ENCODE data around the gene MRTFA.

Gene MRTFA

DNA sequence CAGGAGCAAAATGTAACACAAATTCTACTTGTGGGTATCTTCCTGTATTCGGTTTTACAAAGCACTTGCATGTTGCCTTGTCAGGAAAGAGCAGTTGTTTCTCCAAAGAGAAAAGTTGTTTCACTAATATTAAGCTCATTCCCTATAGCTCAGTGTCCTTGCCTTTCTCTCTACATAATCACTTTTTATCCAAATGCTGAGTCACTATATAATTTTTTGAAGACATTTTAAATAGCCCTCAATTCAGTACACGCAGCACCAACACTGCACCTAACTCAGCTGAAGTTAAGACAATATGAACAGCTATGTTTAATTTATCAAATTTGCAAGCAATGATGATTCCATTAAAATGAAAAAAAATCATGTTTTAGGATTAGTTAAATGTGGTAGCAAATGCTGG lies 14.5 kb upstream of the MRTFA start:
- no peak for TF ChIP-seq CTCF (IDR thresholded peaks at IDR 0.05; ENCODE audit: extremely low read depth, insufficient read depth, missing control alignments)
- DNase-seq (ENCODE audit: low spot score), result no peak
- in situ Hi-C loops (cut with MboI; ENCODE audit: low pct_unique_long_range_greater_than_20kb, low sequenced_read_pairs, unreplicated experiment), result no loop called here

GRCh38 chr22:40648386-40648785 lies 11.9 kb upstream of the MRTFA start:
- no peak for TF ChIP-seq CTCF (IDR thresholded peaks at IDR 0.05; ENCODE audit: extremely low read depth, insufficient read depth, missing control alignments)
- in situ Hi-C loops (cut with MboI; ENCODE audit: low pct_unique_long_range_greater_than_20kb, low sequenced_read_pairs, unreplicated experiment), result loop anchor here (10.0 kb wide), 1 partner anchor 214 kb away; no protein-coding TSS in a partner anchor
- no peak for DNase-seq (ENCODE audit: low spot score)

- no peak for TF ChIP-seq CTCF (IDR thresholded peaks at IDR 0.05; ENCODE audit: extremely low read depth, insufficient read depth, missing control alignments)
- in situ Hi-C loops (cut with MboI; ENCODE audit: low pct_unique_long_range_greater_than_20kb, low sequenced_read_pairs, unreplicated experiment), result loop anchor here (10.0 kb wide), 1 partner anchor 211 kb away; no protein-coding TSS in a partner anchor
- DNase-seq (ENCODE audit: low spot score), result no peak
Measured at GRCh38 chr22:40645579-40646197, 9.2 kb upstream of the MRTFA start.

- DNase-seq (ENCODE audit: low spot score), result no peak
- in situ Hi-C loops (cut with MboI; ENCODE audit: low pct_unique_long_range_greater_than_20kb, low sequenced_read_pairs, unreplicated experiment), result loop anchor here (5.0 to 10.0 kb wide), 2 partner anchors 115 to 208 kb away; no protein-coding TSS in a partner anchor
- no peak for TF ChIP-seq CTCF (IDR thresholded peaks at IDR 0.05; ENCODE audit: extremely low read depth, insufficient read depth, missing control alignments)
Measured at GRCh38 chr22:40642316-40642715, 5.8 kb upstream of the MRTFA start.

DNA sequence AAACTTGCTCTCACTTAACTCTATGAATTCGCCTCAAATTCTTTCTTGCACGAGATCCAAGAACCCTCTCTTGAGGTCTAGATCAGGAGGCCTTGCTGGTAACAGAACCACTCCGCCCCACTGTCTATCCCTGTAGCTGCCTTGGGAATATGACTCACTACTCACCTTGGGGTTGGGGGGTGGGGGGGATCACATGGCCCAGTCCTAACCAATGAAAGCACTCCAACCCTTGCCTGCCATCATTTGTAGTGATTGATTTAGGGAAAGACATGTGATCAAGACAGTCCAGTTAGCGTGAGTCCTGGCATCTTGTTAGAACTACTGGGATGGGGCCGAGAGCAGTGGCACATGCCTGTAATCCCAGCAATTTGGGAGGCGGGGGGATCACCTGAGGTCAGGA lies 4.8 kb upstream of the MRTFA start:
- in situ Hi-C loops (cut with MboI; ENCODE audit: low pct_unique_long_range_greater_than_20kb, low sequenced_read_pairs, unreplicated experiment), result loop anchor here (5.0 to 10.0 kb wide), 2 partner anchors 114 to 206 kb away; no protein-coding TSS in a partner anchor
- no peak for DNase-seq (ENCODE audit: low spot score)
- TF ChIP-seq CTCF (IDR thresholded peaks at IDR 0.05; ENCODE audit: extremely low read depth, insufficient read depth, missing control alignments), result no peak

DNA sequence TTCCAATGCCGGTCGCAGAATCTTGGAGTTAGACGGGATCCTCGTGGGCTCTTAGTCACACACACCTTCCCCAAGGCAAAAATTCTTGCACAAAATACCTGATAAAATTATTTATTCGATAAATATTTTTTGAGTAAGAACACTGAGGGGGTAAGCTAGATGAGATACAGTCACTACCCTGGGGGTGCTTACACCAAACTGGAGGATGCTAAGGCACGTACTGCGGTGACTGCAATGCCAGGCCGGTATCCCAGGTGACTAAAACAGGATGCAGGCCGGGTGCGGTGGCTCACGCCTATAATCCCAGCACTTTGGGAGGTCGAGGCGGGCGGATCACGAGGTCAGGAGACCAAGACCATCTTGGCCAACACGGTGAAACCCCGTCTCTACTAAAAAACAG lies 1.7 kb upstream of the MRTFA start:
- DNase-seq (ENCODE audit: low spot score), result no peak
- TF ChIP-seq CTCF (IDR thresholded peaks at IDR 0.05; ENCODE audit: extremely low read depth, insufficient read depth, missing control alignments), result no peak
- in situ Hi-C loops (cut with MboI; ENCODE audit: low pct_unique_long_range_greater_than_20kb, low sequenced_read_pairs, unreplicated experiment), result no loop called here
